PC-3 (cell line): ENCODE measurements around the gene RING1. TPM values are rescaled to one million over a fixed set of nuclear protein-coding genes. Genes with fewer than 3 reads are reported as not detected.

Experiments used
- ATAC-seq: fragments of 200-7000 bp; cut with Tn5 transposase; 2 replicates; pipeline ENCODE4 v1.9.1; 2020; ENCODE audit warnings: mild to moderate bottlenecking, moderate library complexity
- BruUV-seq: library from RNA; stranded (reverse); fragments of 400-500 nt; replicated peaks from 2 replicates; lab custom pipeline; 2021; lab: Mats Ljungman, UMichigan
- CTCF ChIA-PET: fragments of 300-600 bp; sonication (Branson Sonifier 250); formaldehyde crosslinking; loops from one replicate; lab custom pipeline; 2022; ENCODE audit warnings: antibody characterized with exemption; lab: Charles Lee
- POLR2A ChIA-PET: fragments of 300-600 bp; sonication (Branson Sonifier 250); formaldehyde crosslinking; loops from one replicate; lab custom pipeline; 2022; ENCODE audit warnings: antibody characterized with exemption; ENCODE audit not compliant: unreplicated experiment; lab: Charles Lee
- DNase-seq: peaks from one replicate; pipeline ENCODE4 v3.0.0-alpha.2; 2015
- H2AFZ ChIP-seq: fragments of 300-600 bp; sonication (generic); 2 replicates; pipeline ENCODE4 v1.6.0; 2016; ENCODE audit warnings: antibody characterized with exemption, low read length
- H3F3A ChIP-seq: fragments of 300-600 bp; sonication (generic); one replicate; pipeline ENCODE4 v1.6.0; 2017; ENCODE audit warnings: antibody characterized with exemption, low read length, control low read depth, mild to moderate bottlenecking; ENCODE audit not compliant: unreplicated experiment
- H3K27ac ChIP-seq: fragments of 300-600 bp; sonication (generic); 2 replicates; pipeline ENCODE4 v1.5.1; 2016; ENCODE audit warnings: mild to moderate bottlenecking, low read length
- H3K27me3 ChIP-seq: fragments of 300-600 bp; sonication (generic); 2 replicates; pipeline ENCODE4 v1.6.1; 2016; ENCODE audit warnings: low read length, mixed read lengths
- H3K36me3 ChIP-seq: fragments of 300-600 bp; sonication (generic); 2 replicates; pipeline ENCODE4 v1.6.1; 2016; ENCODE audit warnings: low read depth, mixed run types, low read length, mixed read lengths
- H3K4me1 ChIP-seq: fragments of 300-600 bp; sonication (generic); 2 replicates; pipeline ENCODE4 v1.5.1; 2016; ENCODE audit warnings: low read length; ENCODE audit not compliant: insufficient read depth
- H3K4me2 ChIP-seq: fragments of 300-600 bp; sonication (generic); 2 replicates; pipeline ENCODE4 v1.6.0; 2016; ENCODE audit warnings: low read length
- H3K4me3 ChIP-seq: fragments of 300-600 bp; sonication (generic); 2 replicates; pipeline ENCODE4 v1.5.1; 2016; ENCODE audit warnings: mild to moderate bottlenecking, low read length, mixed read lengths
- H3K79me2 ChIP-seq: fragments of 300-600 bp; sonication (generic); 2 replicates; pipeline ENCODE4 v1.6.1; 2017; ENCODE audit warnings: low read length, mixed read lengths
- H3K9ac ChIP-seq: fragments of 300-600 bp; sonication (generic); 2 replicates; pipeline ENCODE4 v1.6.0; 2016; ENCODE audit warnings: mild to moderate bottlenecking, low read length
- H3K9me2 ChIP-seq: fragments of 300-600 bp; sonication (generic); replicated peaks from 2 replicates; pipeline ENCODE4 v1.6.1; 2016; ENCODE audit warnings: mixed run types, low read length, mixed read lengths
- H3K9me3 ChIP-seq: fragments of 300-600 bp; sonication (generic); 2 replicates; pipeline ENCODE4 v1.6.1; 2016; ENCODE audit warnings: low read length, mixed read lengths
- H4K20me1 ChIP-seq: fragments of 300-600 bp; sonication (generic); 2 replicates; pipeline ENCODE4 v1.6.1; 2016; ENCODE audit warnings: low read length, mixed read lengths
- EZH2 ChIP-seq: fragments of 300-600 bp; sonication (generic); IDR thresholded peaks from one replicate; pipeline ENCODE4 v1.6.1; 2017; ENCODE audit warnings: antibody characterized with exemption, mild to moderate bottlenecking, low read length; ENCODE audit not compliant: unreplicated experiment
- EZH2phosphoT487 ChIP-seq: fragments of 300-600 bp; sonication (generic); IDR thresholded peaks from 2 replicates; pipeline ENCODE4 v1.6.1; 2018; ENCODE audit warnings: mild to moderate bottlenecking, antibody characterized with exemption, low read length, borderline replicate concordance
- intact Hi-C: fragments of 100-400 bp; cut with micrococcal nuclease; formaldehyde crosslinking; loops from 2 replicates; pipeline ENCODE4 v1.9.0; 2023
- total RNA-seq: library from RNA; depleted of rRNA; stranded (reverse); fragments of >200 nt; gene quantifications from 2 replicates; pipeline ENCODE4 v1.2.3, GENCODE V29; 2014
- TF ChIP-seq, protein P1 (sequence below): fragments of 300-600 bp; sonication (generic); conservative IDR thresholded peaks from 2 replicates; pipeline ENCODE4 v1.5.1; 2017; ENCODE audit warnings: antibody characterized with exemption, low read depth, mild to moderate bottlenecking, low read length

Gene RING1
- total RNA-seq, 1 experiment from 2014 or later, result 23.3 TPM

DNA sequence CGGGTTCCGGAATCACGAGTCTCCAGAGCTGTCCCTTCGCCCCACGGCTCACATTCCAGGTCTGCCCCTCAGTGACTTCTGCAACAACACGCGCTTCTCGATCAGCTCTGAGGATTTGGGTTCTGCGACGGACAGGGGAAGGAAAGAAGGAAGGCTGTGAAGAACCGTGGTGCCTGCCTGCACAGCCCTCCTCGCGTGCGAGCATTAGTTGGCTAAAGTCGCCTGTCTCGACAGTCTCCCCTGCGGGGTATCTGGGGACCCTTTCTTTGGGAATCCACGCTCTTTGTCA lies 40.3 kb downstream of the RING1 start:
- Histone ChIP-seq H3K9me3 (no peaks in the 10 kb centered on the region), H4K20me1 (no peaks in the 10 kb centered on the region), H2AFZ (peak overlapping the region; percentile 70), H3K4me1 (peaks cover 30% of the 10 kb centered on the region), H3K27ac (peak overlapping the region; percentile 29), H3F3A (peaks cover 7% of the 10 kb centered on the region), H3K4me3 (peak overlapping the region; percentile 70), H3K27me3 (no peaks in the 10 kb centered on the region), H3K79me2 (no peaks in the 10 kb centered on the region), H3K36me3 (no peaks in the 10 kb centered on the region), H3K9ac (peak overlapping the region; percentile 38), H3K4me2 (peak overlapping the region; percentile 89), H3K9me2 (no peaks in the 10 kb centered on the region)
- peak; percentile 40 for DNase-seq
- TF ChIP-seq, protein P1, sequence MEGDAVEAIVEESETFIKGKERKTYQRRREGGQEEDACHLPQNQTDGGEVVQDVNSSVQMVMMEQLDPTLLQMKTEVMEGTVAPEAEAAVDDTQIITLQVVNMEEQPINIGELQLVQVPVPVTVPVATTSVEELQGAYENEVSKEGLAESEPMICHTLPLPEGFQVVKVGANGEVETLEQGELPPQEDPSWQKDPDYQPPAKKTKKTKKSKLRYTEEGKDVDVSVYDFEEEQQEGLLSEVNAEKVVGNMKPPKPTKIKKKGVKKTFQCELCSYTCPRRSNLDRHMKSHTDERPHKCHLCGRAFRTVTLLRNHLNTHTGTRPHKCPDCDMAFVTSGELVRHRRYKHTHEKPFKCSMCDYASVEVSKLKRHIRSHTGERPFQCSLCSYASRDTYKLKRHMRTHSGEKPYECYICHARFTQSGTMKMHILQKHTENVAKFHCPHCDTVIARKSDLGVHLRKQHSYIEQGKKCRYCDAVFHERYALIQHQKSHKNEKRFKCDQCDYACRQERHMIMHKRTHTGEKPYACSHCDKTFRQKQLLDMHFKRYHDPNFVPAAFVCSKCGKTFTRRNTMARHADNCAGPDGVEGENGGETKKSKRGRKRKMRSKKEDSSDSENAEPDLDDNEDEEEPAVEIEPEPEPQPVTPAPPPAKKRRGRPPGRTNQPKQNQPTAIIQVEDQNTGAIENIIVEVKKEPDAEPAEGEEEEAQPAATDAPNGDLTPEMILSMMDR, result no peak
- TF ChIP-seq EZH2phosphoT487 (no peak), EZH2 (no peak)
- POLR2A ChIA-PET, result interaction anchor here (0.6 to 0.8 kb wide), 3 partner anchors 12 to 44 kb away, joined by 4 to 7 read pairs (median 6); partner anchors contain the start of genes B3GALT4 and HSD17B8
- CTCF ChIA-PET, result interaction anchor here (0.8 to 1.3 kb wide), 3 partner anchors 49 to 51 kb away, joined by 5 to 7 read pairs (median 5); no protein-coding TSS in a partner anchor
- intact Hi-C loops, result loop anchor here (1.0 to 2.0 kb wide), 4 partner anchors 42 to 234 kb away; no protein-coding TSS in a partner anchor
- TSS peak; percentile 89 for BruUV-seq
- ATAC-seq, result peak; percentile 19

DNA sequence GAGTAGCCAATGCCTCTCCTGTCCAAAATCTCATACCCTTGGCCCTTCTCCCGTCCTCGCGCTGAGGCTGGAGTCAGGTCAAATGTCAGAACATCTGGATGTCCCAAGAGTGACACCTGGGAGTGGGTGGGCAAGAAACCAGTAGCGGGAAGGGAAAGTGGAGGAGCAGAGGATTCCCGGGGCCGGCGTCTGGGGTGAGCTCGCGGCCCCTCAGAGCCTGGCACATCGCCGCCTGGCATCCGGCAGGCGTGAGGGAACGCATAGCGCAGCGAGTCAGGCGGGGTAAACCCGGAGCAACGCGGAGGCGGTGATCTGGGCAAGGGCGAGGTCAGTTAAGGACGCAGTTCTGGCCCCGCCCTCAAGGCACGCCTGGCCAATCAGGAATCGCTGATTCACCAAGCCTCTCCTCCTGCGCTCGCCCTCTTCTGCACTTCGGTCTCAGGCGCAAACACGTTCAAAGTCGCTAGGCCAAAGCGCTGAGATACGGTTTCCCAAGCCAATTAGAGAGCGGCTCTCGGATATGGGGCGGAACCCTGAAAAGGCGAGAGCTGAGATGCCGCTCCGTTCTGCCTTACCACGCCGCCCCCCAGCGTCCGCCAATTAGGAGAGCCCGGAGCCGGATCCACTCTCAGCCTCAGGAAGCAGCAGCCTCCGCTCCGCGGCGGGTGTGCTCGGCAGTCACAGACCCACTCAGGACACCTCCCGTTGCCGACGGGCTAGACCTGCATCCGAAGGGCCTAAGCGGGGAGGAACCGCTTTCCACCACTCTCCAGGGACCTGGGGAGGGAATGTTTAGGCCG lies 40.8 kb downstream of the RING1 start:
- H2AFZ ChIP-seq, result peak overlapping the region; percentile 81
- peak overlapping the region; percentile 89 for H3K4me2 ChIP-seq
- no peaks in the 10 kb centered on the region for H4K20me1 ChIP-seq
- H3K4me1 ChIP-seq, result peaks cover 30% of the 10 kb centered on the region
- H3K27ac ChIP-seq, result peak overlapping the region; percentile 72
- H3K27me3 ChIP-seq, result no peaks in the 10 kb centered on the region
- ATAC-seq (peak; percentile 83), DNase-seq (peak; percentile 98)
- intact Hi-C loops, result loop anchor here (1.0 to 2.0 kb wide), 5 partner anchors 42 to 235 kb away; no protein-coding TSS in a partner anchor
- peak overlapping the region; percentile 69 for H3K9ac ChIP-seq
- H3F3A ChIP-seq, result peaks cover 7% of the 10 kb centered on the region
- CTCF ChIA-PET, result interaction anchor here (0.6 to 2.0 kb wide), 5 partner anchors 11 to 124 kb away, joined by 3 to 8 read pairs (median 5); no protein-coding TSS in a partner anchor
- H3K4me3 ChIP-seq, result peak overlapping the region; percentile 70
- H3K36me3 ChIP-seq, result no peaks in the 10 kb centered on the region
- no peaks in the 10 kb centered on the region for H3K79me2 ChIP-seq
- TF ChIP-seq EZH2phosphoT487, result no peak
- TF ChIP-seq, protein P1, result 0 out of 2 replicates have a peak, but pooled peaks have one; percentile 15
- TF ChIP-seq EZH2, result no peak
- H3K9me3 ChIP-seq, result no peaks in the 10 kb centered on the region
- POLR2A ChIA-PET, result interaction anchor here (0.5 to 0.6 kb wide), 6 partner anchors 12 to 1119 kb away, joined by 3 to 7 read pairs (median 4); partner anchors contain the start of genes FKBPL and HSD17B8
- no TSS peak for BruUV-seq
- H3K9me2 ChIP-seq, result no peaks in the 10 kb centered on the region
